Progenitor cell of endocrine pancreas (in vitro differentiated cells): ENCODE data around the gene CHRNA4. TPM values are rescaled to one million over a fixed set of nuclear protein-coding genes. Genes with fewer than 3 reads are reported as not detected.

Experiments used
- DNase-seq: peaks from one replicate; pipeline ENCODE4 v3.0.0; 2021; ENCODE audit warnings: low spot score; ENCODE audit not compliant: unreplicated experiment
- H3K27ac Mint-ChIP-seq: 2 replicates; pipeline ENCODE4 v1.8.0; 2021; ENCODE audit warnings: mild to moderate bottlenecking, moderate library complexity, mixed read lengths
- H3K27me3 Mint-ChIP-seq: 2 replicates; pipeline ENCODE4 v1.8.0; 2021; ENCODE audit warnings: mixed read lengths
- H3K36me3 Mint-ChIP-seq: 2 replicates; pipeline ENCODE4 v1.8.0; 2022; ENCODE audit warnings: mixed read lengths; ENCODE audit not compliant: insufficient read depth
- H3K4me1 Mint-ChIP-seq: 2 replicates; pipeline ENCODE4 v1.8.0; 2021; ENCODE audit warnings: low read depth, mixed read lengths
- H3K4me3 Mint-ChIP-seq: 2 replicates; pipeline ENCODE4 v1.8.0; 2021; ENCODE audit warnings: low read depth, mild to moderate bottlenecking, moderate library complexity, mixed read lengths
- H3K9me3 Mint-ChIP-seq: 2 replicates; pipeline ENCODE4 v1.8.0; 2021; ENCODE audit warnings: low read depth, mixed read lengths
- long read RNA-seq: library from polyadenylated mRNA; unstranded; transcript quantifications from one replicate; pipeline ENCODE4 v2.0.0, GENCODE V29; 2020
- total RNA-seq: library from RNA; stranded (reverse); gene quantifications from 2 replicates; pipeline ENCODE4 v1.2.1, GENCODE V29; 2021
- TF ChIP-seq, protein P1 (sequence below): fragments of 200-600 bp; sonication (generic); IDR thresholded peaks from one replicate; pipeline ENCODE4 v1.5.0; 2021; ENCODE audit warnings: antibody characterized with exemption, mild to moderate bottlenecking; ENCODE audit not compliant: unreplicated experiment

The CHRNA4 gene
- 0.43 and 0.44 TPM in 2 replicates for total RNA-seq
- long read RNA-seq = 0 reads

DNA sequence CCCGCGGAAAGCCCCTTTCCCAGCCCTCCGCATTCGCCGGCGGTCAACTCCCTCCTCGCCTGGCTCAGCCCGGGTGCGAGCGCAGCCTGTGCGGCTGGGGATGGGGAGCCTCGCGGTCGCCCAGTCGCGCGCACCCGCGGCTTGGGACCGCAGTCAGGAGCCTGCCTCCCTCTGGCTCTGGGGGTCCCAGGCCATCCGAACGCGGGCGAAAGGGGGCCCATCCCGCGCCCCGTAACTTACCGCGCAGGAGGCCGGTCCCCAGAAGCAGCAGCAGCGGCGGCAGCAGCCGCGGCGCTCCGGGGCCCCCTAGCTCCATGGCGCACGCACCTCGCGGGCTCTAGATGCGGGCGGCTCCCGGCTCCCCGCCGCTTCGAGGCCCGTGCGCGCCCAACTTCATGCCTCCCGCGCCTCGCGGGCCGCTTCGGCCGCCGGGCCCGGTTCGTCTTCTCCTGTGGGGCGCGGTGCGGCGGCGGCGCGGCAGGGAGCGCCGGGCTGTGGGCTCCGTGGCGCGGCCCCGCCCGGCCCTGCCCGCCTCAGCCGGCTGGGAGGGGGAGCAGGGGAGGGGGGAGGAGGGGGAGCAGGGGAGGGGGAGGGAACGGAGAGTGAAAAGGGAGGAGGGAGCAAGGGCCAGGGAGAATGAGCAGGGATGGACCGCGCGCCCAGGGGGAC, at the start of gene CHRNA4:
CHRNA4 (minus strand) TSS at position 500 of the 669 bp plus-strand sequence; CDS start at position 316, 184 bp downstream.
- H3K27ac Mint-ChIP-seq = no peak within 1 kb of the TSS
- TF ChIP-seq, protein P1, sequence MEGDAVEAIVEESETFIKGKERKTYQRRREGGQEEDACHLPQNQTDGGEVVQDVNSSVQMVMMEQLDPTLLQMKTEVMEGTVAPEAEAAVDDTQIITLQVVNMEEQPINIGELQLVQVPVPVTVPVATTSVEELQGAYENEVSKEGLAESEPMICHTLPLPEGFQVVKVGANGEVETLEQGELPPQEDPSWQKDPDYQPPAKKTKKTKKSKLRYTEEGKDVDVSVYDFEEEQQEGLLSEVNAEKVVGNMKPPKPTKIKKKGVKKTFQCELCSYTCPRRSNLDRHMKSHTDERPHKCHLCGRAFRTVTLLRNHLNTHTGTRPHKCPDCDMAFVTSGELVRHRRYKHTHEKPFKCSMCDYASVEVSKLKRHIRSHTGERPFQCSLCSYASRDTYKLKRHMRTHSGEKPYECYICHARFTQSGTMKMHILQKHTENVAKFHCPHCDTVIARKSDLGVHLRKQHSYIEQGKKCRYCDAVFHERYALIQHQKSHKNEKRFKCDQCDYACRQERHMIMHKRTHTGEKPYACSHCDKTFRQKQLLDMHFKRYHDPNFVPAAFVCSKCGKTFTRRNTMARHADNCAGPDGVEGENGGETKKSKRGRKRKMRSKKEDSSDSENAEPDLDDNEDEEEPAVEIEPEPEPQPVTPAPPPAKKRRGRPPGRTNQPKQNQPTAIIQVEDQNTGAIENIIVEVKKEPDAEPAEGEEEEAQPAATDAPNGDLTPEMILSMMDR = no peak
- H3K27me3 Mint-ChIP-seq = peaks cover 20% of the 10 kb centered on the region
- DNase-seq = no peak
- no peaks in the 10 kb centered on the region for H3K36me3 Mint-ChIP-seq
- no peak within 1 kb of the TSS for H3K4me3 Mint-ChIP-seq
- no peaks in the 10 kb centered on the region for H3K9me3 Mint-ChIP-seq
- peaks cover 8% of the 10 kb centered on the region for H3K4me1 Mint-ChIP-seq

DNA sequence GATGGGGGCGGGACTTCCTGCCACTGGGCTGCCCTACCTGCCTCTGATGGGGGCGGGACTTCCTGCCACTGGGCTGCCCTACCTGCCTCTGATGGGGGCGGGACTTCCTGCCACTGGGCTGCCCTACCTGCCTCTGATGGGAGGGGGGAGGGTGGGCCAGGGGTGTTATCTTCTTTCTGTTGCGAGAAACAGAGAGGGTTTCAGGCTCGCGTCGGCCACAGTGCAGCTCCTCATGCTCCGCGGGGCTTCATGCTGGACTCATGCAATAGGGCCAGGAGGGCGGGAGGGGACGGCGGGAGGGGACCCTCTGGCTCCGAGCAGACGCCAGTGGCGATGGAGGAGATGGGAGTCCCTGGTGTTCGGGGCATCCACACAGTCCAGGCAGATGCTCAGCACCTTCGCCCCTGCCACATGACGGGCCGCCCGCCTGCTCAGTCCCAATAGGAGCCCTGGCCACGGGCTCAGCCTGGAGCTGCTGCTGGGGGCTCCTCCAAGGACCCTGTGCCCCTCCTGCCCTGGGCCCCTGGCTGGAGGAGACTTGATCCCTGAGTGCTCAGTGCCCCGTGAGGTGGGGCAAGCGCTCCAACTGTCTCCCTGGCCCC, 48.8 kb upstream of the CHRNA4 start:
- Mint-ChIP-seq H3K36me3 (no peaks in the 10 kb centered on the region), H3K4me1 (peaks cover 4% of the 10 kb centered on the region), H3K27ac (no peak overlapping the region), H3K27me3 (no peaks in the 10 kb centered on the region), H3K4me3 (no peak overlapping the region), H3K9me3 (no peaks in the 10 kb centered on the region)
- TF ChIP-seq, protein P1 = no peak
- DNase-seq = no peak

DNA sequence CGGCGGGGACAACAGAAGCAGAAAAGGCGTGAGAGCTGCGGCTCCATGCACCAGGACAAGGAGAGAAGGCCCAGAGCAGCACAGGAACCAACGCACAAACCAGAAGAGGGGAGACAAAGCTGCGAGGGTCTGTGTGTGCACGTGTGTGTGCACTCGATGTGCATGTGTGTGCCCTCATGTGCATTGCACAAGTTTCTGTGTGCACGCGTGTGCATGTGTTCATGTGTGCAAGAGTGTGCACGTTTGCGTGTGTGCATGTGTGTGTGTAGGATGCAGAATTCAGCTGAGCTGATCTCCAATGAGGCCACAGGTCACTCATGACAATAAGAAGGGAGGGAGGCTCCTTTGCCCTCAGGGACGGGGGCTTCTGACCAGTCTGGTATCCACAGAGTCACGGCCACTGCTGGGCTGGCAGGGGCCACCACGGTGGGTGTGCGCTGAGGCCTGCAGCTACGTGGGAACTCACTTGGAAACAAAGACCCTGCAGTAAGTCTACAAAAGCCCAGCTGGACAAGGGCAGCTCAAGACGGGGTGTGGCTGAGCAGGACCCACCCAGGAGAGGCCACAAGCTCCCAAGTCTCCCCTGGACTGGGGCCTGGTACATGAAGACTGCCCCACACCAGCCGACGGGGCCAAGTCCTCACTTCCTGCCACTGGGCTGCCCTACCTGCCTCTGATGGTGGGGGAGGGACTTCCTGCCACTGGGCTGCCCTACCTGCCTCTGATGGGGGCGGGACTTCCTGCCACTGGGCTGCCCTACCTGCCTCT, 48.1 kb upstream of the CHRNA4 start:
- Mint-ChIP-seq H3K36me3 (no peaks in the 10 kb centered on the region), H3K4me1 (peaks cover 4% of the 10 kb centered on the region), H3K27ac (no peak overlapping the region), H3K9me3 (no peaks in the 10 kb centered on the region), H3K4me3 (no peak overlapping the region), H3K27me3 (no peaks in the 10 kb centered on the region)
- TF ChIP-seq, protein P1 = no peak
- DNase-seq = no peak

DNA sequence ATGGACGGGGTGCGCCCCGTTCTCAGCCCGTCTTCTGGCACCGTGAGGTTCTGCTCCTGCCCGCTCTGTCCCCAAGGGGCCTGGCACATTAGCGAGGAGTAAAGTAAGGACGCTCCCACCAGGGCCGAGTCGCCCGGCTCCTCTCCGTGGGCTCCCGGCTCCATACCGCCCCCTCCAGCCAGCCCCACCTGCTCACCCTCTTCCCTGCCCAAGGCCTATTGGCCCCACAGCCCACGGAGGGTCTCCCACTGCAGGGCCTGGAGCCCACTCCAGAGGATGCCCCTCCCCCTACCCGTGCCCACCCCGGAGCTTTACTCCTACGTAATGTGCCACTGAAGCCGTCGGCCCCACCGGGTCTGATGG, 47.5 kb upstream of the CHRNA4 start:
- no peak overlapping the region for H3K27ac Mint-ChIP-seq
- no peaks in the 10 kb centered on the region for H3K9me3 Mint-ChIP-seq
- H3K36me3 Mint-ChIP-seq = no peaks in the 10 kb centered on the region
- no peaks in the 10 kb centered on the region for H3K27me3 Mint-ChIP-seq
- H3K4me1 Mint-ChIP-seq = peaks cover 4% of the 10 kb centered on the region
- H3K4me3 Mint-ChIP-seq = no peak overlapping the region
- TF ChIP-seq, protein P1 = no peak
- DNase-seq = no peak

DNA sequence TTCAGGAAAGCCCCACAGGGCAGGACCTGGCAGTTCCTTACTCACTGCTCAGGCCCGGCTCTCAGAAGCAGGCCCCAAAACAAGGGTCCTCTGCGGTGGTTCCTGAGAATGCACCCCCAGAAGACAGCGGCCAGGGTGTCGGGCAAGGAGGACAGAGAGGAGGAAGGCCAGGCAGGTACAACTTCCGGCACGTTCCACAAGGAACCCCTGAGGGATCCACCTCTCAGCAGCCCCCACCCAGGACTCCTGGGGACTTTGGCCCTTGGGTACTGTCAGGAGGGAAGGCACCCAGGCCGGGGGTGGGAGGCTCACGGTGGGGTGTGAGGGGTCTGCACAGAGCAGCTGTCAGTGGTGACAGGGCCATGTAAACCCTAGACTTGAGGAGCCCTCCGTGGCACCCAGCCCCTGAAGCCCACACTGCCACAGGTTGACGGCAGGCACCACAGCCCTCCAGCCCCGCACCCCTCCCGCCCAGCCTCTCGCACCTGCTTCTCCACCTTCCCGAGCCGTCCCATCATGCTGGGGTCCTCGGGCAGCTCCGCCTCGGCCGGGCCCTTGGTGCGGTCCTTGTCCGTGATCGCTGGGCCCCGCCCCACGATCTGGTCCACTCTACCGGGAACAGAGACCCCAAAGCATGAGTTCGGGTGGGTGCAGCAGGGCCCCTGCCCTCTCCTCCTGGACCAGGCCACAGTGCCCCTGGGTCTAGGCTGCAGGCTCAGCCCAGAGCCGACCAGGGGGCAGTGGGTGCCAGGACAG, 47.0 kb upstream of the CHRNA4 start:
- no peak overlapping the region for H3K4me3 Mint-ChIP-seq
- no peak overlapping the region for H3K27ac Mint-ChIP-seq
- H3K9me3 Mint-ChIP-seq = no peaks in the 10 kb centered on the region
- peaks cover 4% of the 10 kb centered on the region for H3K4me1 Mint-ChIP-seq
- no peak for DNase-seq
- no peaks in the 10 kb centered on the region for H3K36me3 Mint-ChIP-seq
- H3K27me3 Mint-ChIP-seq = no peaks in the 10 kb centered on the region
- TF ChIP-seq, protein P1 = no peak
